Breast epithelium (tissue), 3 donors: ENCODE results near the gene DAB1.

Experiments used
- POLR2AphosphoS5 ChIP-seq, 3 donors: sonication (generic); formaldehyde crosslinking; IDR thresholded peaks; one replicate each; pipeline ENCODE4 v1.6.1; 2017; ENCODE audit warnings: antibody characterized with exemption in 3 of 3
- TF ChIP-seq, protein P1 (sequence below), 3 donors: fragments of 450-650 bp; IDR thresholded peaks; one replicate each; pipeline ENCODE4 v1.5.1; 2016 to 2017; ENCODE audit warnings: antibody characterized with exemption in 3 of 3, mild to moderate bottlenecking in 3 of 3, moderate library complexity in 3 of 3

DNA sequence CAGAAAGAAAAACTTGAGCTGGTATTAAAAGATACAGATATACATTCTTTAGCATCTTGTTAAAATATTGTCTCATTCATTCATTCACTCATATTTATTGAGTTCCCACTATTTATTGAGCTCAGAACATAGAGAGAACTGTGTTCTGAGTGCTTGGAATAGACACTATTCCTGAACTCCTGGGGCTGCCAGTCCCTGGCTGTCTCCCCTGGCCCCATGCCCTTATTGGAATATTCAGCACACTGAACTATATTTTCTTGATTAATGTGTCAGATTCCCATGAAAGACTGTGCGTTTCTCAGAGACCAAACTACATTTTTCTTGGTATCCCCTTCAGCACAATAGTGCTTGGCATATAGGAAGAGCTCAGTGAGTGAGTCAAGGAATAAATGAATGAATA, 44.0 kb upstream of the DAB1 start:
- TF ChIP-seq, protein P1, sequence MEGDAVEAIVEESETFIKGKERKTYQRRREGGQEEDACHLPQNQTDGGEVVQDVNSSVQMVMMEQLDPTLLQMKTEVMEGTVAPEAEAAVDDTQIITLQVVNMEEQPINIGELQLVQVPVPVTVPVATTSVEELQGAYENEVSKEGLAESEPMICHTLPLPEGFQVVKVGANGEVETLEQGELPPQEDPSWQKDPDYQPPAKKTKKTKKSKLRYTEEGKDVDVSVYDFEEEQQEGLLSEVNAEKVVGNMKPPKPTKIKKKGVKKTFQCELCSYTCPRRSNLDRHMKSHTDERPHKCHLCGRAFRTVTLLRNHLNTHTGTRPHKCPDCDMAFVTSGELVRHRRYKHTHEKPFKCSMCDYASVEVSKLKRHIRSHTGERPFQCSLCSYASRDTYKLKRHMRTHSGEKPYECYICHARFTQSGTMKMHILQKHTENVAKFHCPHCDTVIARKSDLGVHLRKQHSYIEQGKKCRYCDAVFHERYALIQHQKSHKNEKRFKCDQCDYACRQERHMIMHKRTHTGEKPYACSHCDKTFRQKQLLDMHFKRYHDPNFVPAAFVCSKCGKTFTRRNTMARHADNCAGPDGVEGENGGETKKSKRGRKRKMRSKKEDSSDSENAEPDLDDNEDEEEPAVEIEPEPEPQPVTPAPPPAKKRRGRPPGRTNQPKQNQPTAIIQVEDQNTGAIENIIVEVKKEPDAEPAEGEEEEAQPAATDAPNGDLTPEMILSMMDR (IDR thresholded peaks at IDR 0.05) = no peak
- TF ChIP-seq POLR2AphosphoS5 (IDR thresholded peaks at IDR 0.05) = no peak
